GM23248 (cell line): ENCODE measurements around the gene CTCF.

Experiments used
- EZH2 ChIP-seq: fragments of 200-600 bp; sonication (generic); IDR thresholded peaks from 2 replicates; pipeline ENCODE4 v1.6.1; 2018; ENCODE audit warnings: antibody characterized with exemption, mild to moderate bottlenecking; ENCODE audit not compliant: insufficient read depth, poor library complexity, severe bottlenecking
- EZH2phosphoT487 ChIP-seq: fragments of 200-600 bp; sonication (generic); IDR thresholded peaks from 2 replicates; pipeline ENCODE4 v1.6.1; 2018; ENCODE audit warnings: antibody characterized with exemption, moderate library complexity, mild to moderate bottlenecking, low read depth; ENCODE audit not compliant: insufficient read depth

DNA sequence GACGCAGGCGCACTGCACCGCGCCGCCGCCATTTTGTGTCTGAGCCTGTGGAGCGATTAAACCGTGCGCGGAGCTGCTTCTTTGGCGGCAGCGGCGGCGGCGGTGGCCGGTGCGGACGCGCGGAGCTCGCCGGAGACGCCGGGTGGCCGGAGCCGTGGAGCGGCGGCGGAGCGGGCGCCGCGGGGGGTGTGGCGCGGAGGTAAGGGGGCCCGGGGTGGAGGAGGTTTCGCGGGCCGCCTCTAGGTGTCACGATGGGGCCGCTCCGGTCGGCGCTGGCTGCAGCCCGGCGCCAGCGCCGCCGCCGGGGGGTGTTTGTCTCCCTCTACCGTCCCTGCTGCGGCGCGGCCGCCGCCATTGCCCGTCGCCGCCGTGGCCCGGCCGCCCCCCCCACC lies at the start of gene CTCF:
- TF ChIP-seq EZH2phosphoT487 (no peak), EZH2 (no peak)
